RWPE1 (cell line): ENCODE measurements around the gene SEC14L1.

Experiments used
- CTCF ChIA-PET: fragments of 350-600 bp; sonication (Branson Sonifier 250); formaldehyde crosslinking; extraction: SDS; loops from one replicate; lab custom pipeline; 2021; lab: Yijun Ruan, JAX
- POLR2A ChIA-PET: fragments of 400-600 bp; formaldehyde crosslinking; extraction: SDS; loops from one replicate; lab custom pipeline; 2020; ENCODE audit warnings: antibody characterized with exemption; ENCODE audit not compliant: low non-redundant PET; lab: Yijun Ruan, JAX
- DNase-seq: peaks from one replicate; pipeline ENCODE4 v3.0.0; 2012; ENCODE audit warnings: low spot score
- H3K27ac ChIP-seq: fragments of 450-650 bp; 2 replicates; pipeline ENCODE4 v1.5.1; 2017
- TF ChIP-seq, protein P1 (sequence below): fragments of 450-650 bp; conservative IDR thresholded peaks from 2 replicates; pipeline ENCODE4 v1.5.1; 2017; ENCODE audit warnings: low read depth, mild to moderate bottlenecking

The SEC14L1 gene

GRCh38 chr17:77140166-77140877 lies 447 bp upstream of the SEC14L1 start:
- CTCF ChIA-PET, result interaction anchor here (1.3 kb wide), 1 partner anchor 51 kb away, joined by 3 read pairs; no protein-coding TSS in a partner anchor
- peak overlapping the region; percentile 100 for H3K27ac ChIP-seq
- peak; percentile 98 for DNase-seq

DNA sequence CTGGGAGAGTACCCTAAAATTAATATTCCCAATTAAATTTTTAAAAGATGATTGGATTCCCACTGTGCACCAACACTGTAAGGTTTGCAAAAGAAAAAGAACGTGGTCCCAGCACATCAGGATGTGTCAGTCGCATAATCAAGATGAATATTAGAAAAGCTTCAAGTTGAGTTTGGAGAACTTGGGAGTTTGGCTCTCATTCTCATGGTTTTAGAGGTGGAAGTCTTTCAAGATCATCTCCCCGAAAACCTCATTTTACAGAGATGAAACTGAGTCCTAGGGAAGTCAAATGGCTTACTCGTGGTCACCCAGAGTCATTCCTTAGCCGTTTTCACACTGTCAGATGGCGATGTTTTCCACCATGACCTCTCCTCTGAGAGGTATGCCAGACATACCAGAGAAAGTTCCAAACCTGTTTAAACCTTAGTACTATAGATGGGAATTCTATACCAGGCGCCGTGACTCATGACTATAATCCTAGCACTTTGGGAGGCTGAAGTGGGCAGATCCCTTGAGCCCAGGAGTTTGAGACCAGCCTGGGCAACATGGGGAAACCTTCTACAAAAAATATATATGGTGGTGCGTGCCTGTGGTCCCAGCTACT lies 1.2 kb downstream of the SEC14L1 start:
- DNase-seq, result peak; percentile 30
- peak overlapping the region; percentile 100 for H3K27ac ChIP-seq
- TF ChIP-seq, protein P1, sequence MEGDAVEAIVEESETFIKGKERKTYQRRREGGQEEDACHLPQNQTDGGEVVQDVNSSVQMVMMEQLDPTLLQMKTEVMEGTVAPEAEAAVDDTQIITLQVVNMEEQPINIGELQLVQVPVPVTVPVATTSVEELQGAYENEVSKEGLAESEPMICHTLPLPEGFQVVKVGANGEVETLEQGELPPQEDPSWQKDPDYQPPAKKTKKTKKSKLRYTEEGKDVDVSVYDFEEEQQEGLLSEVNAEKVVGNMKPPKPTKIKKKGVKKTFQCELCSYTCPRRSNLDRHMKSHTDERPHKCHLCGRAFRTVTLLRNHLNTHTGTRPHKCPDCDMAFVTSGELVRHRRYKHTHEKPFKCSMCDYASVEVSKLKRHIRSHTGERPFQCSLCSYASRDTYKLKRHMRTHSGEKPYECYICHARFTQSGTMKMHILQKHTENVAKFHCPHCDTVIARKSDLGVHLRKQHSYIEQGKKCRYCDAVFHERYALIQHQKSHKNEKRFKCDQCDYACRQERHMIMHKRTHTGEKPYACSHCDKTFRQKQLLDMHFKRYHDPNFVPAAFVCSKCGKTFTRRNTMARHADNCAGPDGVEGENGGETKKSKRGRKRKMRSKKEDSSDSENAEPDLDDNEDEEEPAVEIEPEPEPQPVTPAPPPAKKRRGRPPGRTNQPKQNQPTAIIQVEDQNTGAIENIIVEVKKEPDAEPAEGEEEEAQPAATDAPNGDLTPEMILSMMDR, result no peak
- POLR2A ChIA-PET, result no interaction called here
- CTCF ChIA-PET, result interaction anchor here (1.1 kb wide), 1 partner anchor 55 kb away, joined by 6 read pairs; no protein-coding TSS in a partner anchor

More at GRCh38 chr17:77140166-77140877, 447 bp upstream of the SEC14L1 start:
- TF ChIP-seq, protein P1, result no peak
- POLR2A ChIA-PET, result interaction anchor here (0.8 kb wide), 1 partner anchor 15 kb away, joined by 3 read pairs; no protein-coding TSS in a partner anchor

- ChIA-PET POLR2A (no interaction called here), CTCF (no interaction called here)
- TF ChIP-seq, protein P1, result no peak
Measured at GRCh38 chr17:77142689-77143088, 1.9 kb downstream of the SEC14L1 start.

GRCh38 chr17:77143306-77143705 lies 2.5 kb downstream of the SEC14L1 start:
- CTCF ChIA-PET, result no interaction called here
- no peak overlapping the region for H3K27ac ChIP-seq

More at GRCh38 chr17:77142689-77143088, 1.9 kb downstream of the SEC14L1 start:
- DNase-seq, result no peak
- no peak overlapping the region for H3K27ac ChIP-seq

GRCh38 chr17:77144227-77144626 lies 3.5 kb downstream of the SEC14L1 start:
- POLR2A ChIA-PET, result no interaction called here
- TF ChIP-seq, protein P1, result no peak
- no peak for DNase-seq
- CTCF ChIA-PET, result no interaction called here
- no peak overlapping the region for H3K27ac ChIP-seq

More at GRCh38 chr17:77143306-77143705, 2.5 kb downstream of the SEC14L1 start:
- no peak for DNase-seq
- TF ChIP-seq, protein P1, result no peak
- POLR2A ChIA-PET, result no interaction called here

GRCh38 chr17:77145224-77145611 lies 4.4 kb downstream of the SEC14L1 start:
- ChIA-PET CTCF (interaction anchor here (0.6 to 1.0 kb wide), 2 partner anchors 27 to 95 kb away, joined by 3 read pairs; no protein-coding TSS in a partner anchor), POLR2A (no interaction called here)
- H3K27ac ChIP-seq, result peak overlapping the region; percentile 69
- TF ChIP-seq, protein P1, result no peak
- DNase-seq, result no peak
